Measurements from ENCODE around the gene PDCD1.
"Not testable (repeated sequence)": the region's sequence is repeated elsewhere in the genome, so short reads cannot be mapped to it uniquely, and the experiment has no call there.

The PDCD1 gene

GRCh38 chr2:241811201-241811951 lies 47.3 kb downstream of the PDCD1 start:
- intact Hi-C loops (cut with DNase I), result no loop called here
- peak in 41 of 42 donors; percentile 33 to 88 (median 75) for DNase-seq

- intact Hi-C loops (cut with DNase I), result no loop called here
- DNase-seq, result peak in 41 of 42 donors; percentile 53 to 93 (median 75)
Measured at GRCh38 chr2:241810307-241811200, 48.1 kb downstream of the PDCD1 start.

- intact Hi-C loops (cut with DNase I), result no loop called here
- DNase-seq, result peak in 5 of 42 donors; percentile 1 to 43 (median 17)
Measured at GRCh38 chr2:241809383-241810306, 49.0 kb downstream of the PDCD1 start.

GRCh38 chr2:241808721-241809382 lies 49.8 kb downstream of the PDCD1 start, which contains the start of gene NEU4:
Gene NEU4, plus strand, starts transcription at chr2:241809193. Its CDS starts 5,292 bp downstream, at chr2:241814485.
- peak in 5 of 42 donors; percentile 12 to 44 (median 38) for DNase-seq
- intact Hi-C loops (cut with DNase I), result no loop called here

GRCh38 chr2:241808051-241808720 lies 50.5 kb downstream of the PDCD1 start:
- intact Hi-C loops (cut with DNase I), result no loop called here
- peak in 2 of 42 donors; percentile 9 to 36 for DNase-seq

- DNase-seq; intact Hi-C loops (cut with DNase I): not testable (repeated sequence)
Measured at GRCh38 chr2:241806217-241806616, 52.5 kb downstream of the PDCD1 start.

GRCh38 chr2:241804326-241805229 lies 54.1 kb downstream of the PDCD1 start:
- DNase-seq, result peak in 10 of 42 donors; percentile 18 to 43 (median 32)
- intact Hi-C loops (cut with DNase I), result no loop called here

GRCh38 chr2:241803387-241804325 lies 55.0 kb downstream of the PDCD1 start:
- intact Hi-C loops (cut with DNase I), result no loop called here
- DNase-seq, result peak; percentile 36 to 86 (median 73)

GRCh38 chr2:241802421-241803318 lies 56.0 kb downstream of the PDCD1 start:
- intact Hi-C loops (cut with DNase I), result no loop called here
- DNase-seq, result peak in 7 of 42 donors; percentile 3 to 49 (median 42)

GRCh38 chr2:241801611-241802420 lies 56.9 kb downstream of the PDCD1 start:
- DNase-seq, result peak in 4 of 42 donors; percentile 2 to 40 (median 28)
- intact Hi-C loops (cut with DNase I), result no loop called here

- intact Hi-C loops (cut with DNase I), result not testable (repeated sequence)
- DNase-seq, result peak in 3 of 42 donors; percentile 3 to 21 (median 8)
Measured at GRCh38 chr2:241800198-241800903, 58.3 kb downstream of the PDCD1 start.
